Peyer's patch (tissue), 4 donors: ENCODE results near the gene FRYL.

Source experiments
- CTCF ChIP-seq, 6 experiments: fragments of 450-650 bp in 4 of 6; fragments of 200-600 bp in 2 of 6; sonication (generic) in 1 of 6; IDR thresholded peaks; one replicate each; pipeline ENCODE4 v1.5.1; 2017 to 2019; ENCODE audit warnings: antibody characterized with exemption in 6 of 6, mild to moderate bottlenecking in 3 of 6, moderate library complexity in 1 of 6
- POLR2A ChIP-seq, 2 donors: fragments of 450-650 bp; IDR thresholded peaks; one replicate each; pipeline ENCODE4 v1.5.1; 2017; ENCODE audit warnings: antibody characterized with exemption in 2 of 2, mild to moderate bottlenecking in 2 of 2, moderate library complexity in 2 of 2

DNA sequence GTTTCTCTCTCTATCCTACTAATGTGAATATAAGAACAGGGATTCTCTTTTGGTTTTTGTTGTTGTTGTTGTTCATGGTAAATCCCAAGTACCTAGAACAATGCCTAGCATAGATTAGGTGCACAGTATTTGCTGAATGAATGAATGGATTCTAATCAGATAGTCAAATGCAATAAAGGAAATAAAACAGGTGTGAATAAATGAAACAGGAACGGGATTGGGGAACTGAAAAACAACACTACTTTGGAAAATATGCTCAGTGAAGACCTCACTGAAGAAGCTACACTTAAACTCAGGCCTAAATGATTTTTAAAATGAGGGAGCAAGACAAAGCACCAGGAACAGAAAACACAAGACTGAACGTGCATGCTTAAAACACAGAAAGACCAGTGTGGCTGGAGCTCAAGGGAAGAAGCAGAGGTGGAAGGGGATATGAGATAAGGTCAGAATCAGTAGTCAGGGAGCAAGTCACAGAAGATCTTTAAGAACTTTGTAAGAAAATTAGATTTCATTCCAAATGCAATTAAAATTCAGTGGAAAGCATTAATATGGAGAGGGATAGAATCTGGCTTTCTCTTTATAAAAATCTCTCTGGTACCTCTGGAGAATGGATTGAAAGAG, 145.3 kb downstream of the FRYL start:
- TF ChIP-seq POLR2A (IDR thresholded peaks at IDR 0.05) = no peak
- TF ChIP-seq CTCF (IDR thresholded peaks at IDR 0.05) = no peak
